Activated CD4-positive, alpha-beta T cell treated with anti-CD3 and anti-CD28 coated beads, Interleukin-2, Interleukin-4, amounts not matched to agents 100 ng/mL and 50 ng/mL, durations not matched to agents 16 hours and 8 hours (primary cell): ENCODE data around the gene LCP1.

Experiments used
- DNase-seq: peaks from one replicate; pipeline ENCODE4 v3.0.0-alpha.2; 2020; ENCODE audit warnings: low spot score

LCP1 gene

GRCh38 chr13:46158983-46159382 lies 23.0 kb downstream of the LCP1 start:
- DNase-seq = no peak

DNA sequence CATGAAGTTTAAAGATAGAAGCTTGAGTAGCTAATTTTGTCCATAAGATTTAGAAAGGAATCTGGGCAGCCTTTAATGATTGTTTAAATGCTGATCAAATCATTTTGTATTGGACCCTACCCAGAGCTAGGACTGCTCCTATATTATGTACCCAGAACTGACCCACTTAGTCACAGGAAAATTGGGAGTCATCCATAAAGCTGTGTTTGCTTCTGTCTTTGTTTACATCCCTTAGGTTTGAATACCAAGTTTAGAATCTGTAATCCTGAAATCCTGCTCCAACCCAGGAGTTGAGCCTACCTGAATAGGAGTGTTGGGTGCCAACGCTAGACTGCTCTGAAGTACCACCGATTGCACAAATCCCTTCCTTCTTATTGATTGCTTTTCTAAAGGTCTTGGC lies 23.8 kb downstream of the LCP1 start:
- no peak for DNase-seq

DNA sequence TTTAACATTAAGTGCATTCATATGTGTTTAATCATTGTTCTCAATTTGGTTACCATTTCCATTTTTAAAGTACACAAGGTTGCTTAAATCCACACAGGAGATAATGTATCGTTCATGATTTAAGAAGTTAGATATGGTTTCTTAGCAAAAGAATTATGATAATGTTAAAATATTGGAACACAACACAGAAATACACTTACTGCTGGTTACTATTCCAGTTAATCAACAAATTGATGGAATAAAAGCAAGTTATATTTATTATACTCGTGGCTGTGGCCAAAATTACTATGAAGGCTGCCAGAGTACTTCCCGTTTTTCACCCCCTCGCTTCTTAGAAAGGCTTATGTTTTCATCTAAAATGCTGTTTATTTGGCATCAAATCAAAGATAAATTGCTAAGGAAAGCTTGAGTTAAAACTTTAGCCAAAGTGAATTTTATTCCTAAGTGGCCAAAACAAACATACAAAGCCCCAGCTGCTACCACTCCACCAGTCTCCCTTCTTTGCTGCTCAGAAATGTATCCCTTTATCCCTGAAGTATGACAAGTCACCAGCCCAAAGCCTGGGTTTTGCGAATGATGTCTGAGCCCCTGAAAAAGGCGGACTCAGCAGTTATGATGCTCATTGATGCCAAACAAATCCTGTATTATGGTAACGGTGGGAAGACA lies 27.7 kb downstream of the LCP1 start:
- no peak for DNase-seq

- no peak for DNase-seq
Measured at GRCh38 chr13:46152627-46153328, 29.2 kb downstream of the LCP1 start.

- no peak for DNase-seq
Measured at GRCh38 chr13:46150134-46150693, 31.8 kb downstream of the LCP1 start.

DNA sequence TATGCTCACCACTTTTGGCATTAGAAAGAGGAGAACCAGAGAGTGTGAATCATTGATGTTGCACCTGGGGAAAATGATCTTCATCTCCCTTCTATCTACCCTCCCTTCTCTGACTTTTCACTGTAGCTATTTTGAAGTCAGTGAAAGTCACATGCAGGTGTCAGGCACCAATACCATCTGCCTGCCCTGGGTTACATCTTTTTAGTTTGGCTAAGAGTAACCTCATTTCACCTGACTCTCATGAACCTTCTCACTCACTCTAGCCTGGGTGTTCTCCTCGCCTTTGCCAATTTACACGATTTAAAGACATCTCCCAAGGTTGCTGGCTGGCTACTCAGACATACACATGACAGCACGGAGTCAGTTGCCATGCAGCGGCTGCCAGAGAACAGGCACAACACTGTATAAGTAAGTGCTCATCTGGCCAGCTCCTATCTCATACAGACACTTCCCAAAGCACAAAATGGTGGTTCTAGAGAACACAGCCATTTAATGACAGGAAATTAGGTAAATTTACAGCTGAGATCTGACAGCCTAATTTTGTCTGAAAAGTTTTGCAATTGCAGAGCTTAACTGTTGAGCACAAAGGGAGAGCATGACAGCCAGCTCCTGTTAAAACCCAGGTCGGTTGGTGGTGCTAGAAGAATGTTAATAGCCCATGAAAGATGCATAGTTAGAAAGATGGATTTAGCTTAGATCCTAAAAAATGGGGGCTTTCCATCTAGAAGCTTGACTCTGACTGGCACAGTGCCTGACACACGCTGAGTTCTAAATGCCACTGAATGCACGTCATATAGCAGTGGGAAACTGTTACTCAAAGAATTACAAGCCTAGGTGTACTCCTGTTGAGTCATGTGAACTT lies 32.5 kb downstream of the LCP1 start:
- no peak for DNase-seq

- no peak for DNase-seq
Measured at GRCh38 chr13:46146898-46147297, 35.1 kb downstream of the LCP1 start.

GRCh38 chr13:46145950-46146349 lies 36.0 kb downstream of the LCP1 start:
- no peak for DNase-seq

DNA sequence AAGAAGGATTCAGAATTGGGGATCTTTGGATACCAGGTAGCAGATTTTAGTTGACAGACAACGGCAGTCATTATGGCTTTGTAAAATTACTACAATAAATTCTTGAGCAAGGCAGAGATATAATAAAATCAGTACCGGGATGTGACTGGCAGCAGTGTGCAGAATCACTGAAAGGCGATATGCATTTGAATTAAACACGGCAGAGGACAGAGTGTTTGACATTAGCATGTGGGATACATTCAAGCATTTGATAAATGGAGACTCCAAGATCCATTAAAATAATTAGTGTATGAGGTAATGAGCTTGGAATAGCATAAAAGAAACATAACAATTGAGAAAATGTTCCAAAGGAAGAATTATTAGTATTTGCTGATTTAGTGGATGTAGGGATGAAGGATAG lies 36.8 kb downstream of the LCP1 start:
- no peak for DNase-seq

- no peak for DNase-seq
Measured at GRCh38 chr13:46143184-46143701, 38.7 kb downstream of the LCP1 start.

GRCh38 chr13:46142776-46143175 lies 39.2 kb downstream of the LCP1 start:
- DNase-seq = no peak

- DNase-seq = no peak
Measured at GRCh38 chr13:46140044-46140443, 41.9 kb downstream of the LCP1 start.

DNA sequence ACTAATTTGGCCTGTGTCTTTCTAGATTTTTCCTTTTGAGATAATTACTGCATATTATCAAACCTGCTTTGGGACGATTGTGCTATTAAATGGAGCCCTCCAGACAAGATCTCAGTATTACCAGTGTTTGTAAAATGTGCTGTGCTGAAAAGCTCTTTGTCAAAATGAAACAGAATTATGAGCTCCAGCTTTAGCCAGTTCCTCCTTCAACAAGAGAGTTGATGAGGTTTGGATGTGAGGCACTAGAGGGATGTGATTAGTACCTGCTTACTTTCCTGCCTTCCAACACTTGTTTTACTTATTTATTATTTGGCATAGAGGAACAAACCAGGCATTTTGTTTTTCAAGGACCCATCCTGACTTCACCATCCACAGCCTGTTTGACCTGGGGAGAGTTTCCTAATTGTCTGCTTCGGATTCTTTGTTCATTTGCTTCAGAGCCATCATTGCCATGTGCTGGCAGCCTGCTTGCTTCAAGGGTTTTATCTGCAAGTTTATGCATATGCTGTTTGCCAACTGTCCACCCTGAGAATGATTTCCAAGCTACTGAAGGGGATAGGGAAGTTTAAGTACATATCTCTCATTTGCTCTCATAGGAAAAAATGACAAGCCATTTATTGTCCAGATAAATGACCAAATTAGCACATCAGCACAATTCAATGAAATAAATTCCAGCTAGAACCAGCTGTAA lies 44.2 kb downstream of the LCP1 start:
- no peak for DNase-seq

- DNase-seq = no peak
Measured at GRCh38 chr13:46136688-46137087, 45.3 kb downstream of the LCP1 start.

GRCh38 chr13:46134961-46135522 lies 46.9 kb downstream of the LCP1 start:
- no peak for DNase-seq

- no peak for DNase-seq
Measured at GRCh38 chr13:46134494-46134893, 47.5 kb downstream of the LCP1 start.

GRCh38 chr13:46132109-46132508 lies 49.9 kb downstream of the LCP1 start:
- no peak for DNase-seq

- DNase-seq = no peak
Measured at GRCh38 chr13:46131705-46132104, 50.3 kb downstream of the LCP1 start.

GRCh38 chr13:46129955-46130618 lies 51.9 kb downstream of the LCP1 start:
- DNase-seq = no peak

DNA sequence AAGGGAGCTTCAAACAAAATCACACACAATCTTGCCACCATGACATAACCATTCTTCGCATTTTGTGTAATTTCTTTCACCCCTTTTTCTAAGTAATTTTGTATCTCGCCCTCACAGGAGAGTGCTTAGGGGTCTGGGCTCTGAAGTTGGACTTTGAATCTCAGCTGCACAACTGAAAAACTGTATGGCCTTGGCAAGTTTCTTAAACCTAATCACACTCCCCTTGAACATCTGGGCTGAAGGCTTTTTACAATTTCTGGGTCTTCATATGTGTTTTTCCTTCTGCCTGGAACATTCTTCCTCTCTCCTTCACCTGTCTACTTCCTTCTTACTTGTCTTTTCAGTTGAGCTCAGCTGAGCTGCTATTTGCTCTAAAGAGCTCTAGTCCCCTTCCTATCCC lies 52.9 kb downstream of the LCP1 start:
- DNase-seq = no peak
